ENCODE results near the gene MACIR.

MACIR gene

GRCh38 chr5:103308774-103309173, 50.2 kb downstream of the MACIR start:
- TF ChIP-seq POLR2AphosphoS5 (IDR thresholded peaks at IDR 0.05; ENCODE audit: low read depth, low read length): no peak
- TF ChIP-seq TAF1 (IDR thresholded peaks at IDR 0.05; ENCODE audit: borderline replicate concordance, insufficient read depth, low read length): no peak
- no peak for TF ChIP-seq REST (IDR thresholded peaks at IDR 0.05; ENCODE audit: insufficient read depth in 1 of 2, low read depth in 2 of 2, low read length in 2 of 2)
- no peak for TF ChIP-seq FOXP2 (optimal IDR thresholded peaks at IDR 0.05; ENCODE audit: borderline replicate concordance, extremely low read depth, extremely low read length, insufficient read depth)
- no peak for TF ChIP-seq SIN3A (IDR thresholded peaks at IDR 0.05; ENCODE audit: borderline replicate concordance, insufficient read depth, low read length)

GRCh38 chr5:103313056-103313455, 54.5 kb downstream of the MACIR start:
- no peak for TF ChIP-seq FOXP2 (optimal IDR thresholded peaks at IDR 0.05; ENCODE audit: borderline replicate concordance, extremely low read depth, extremely low read length, insufficient read depth)

GRCh38 chr5:103315455-103315854, 56.9 kb downstream of the MACIR start:
- no peak for TF ChIP-seq SIN3A (IDR thresholded peaks at IDR 0.05; ENCODE audit: borderline replicate concordance, insufficient read depth, low read length)
- no peak for TF ChIP-seq REST (IDR thresholded peaks at IDR 0.05; ENCODE audit: insufficient read depth in 1 of 2, low read depth in 2 of 2, low read length in 2 of 2)
- TF ChIP-seq POLR2AphosphoS5 (IDR thresholded peaks at IDR 0.05; ENCODE audit: low read depth, low read length): no peak
- no peak for TF ChIP-seq TAF1 (IDR thresholded peaks at IDR 0.05; ENCODE audit: borderline replicate concordance, insufficient read depth, low read length)
- TF ChIP-seq FOXP2 (optimal IDR thresholded peaks at IDR 0.05; ENCODE audit: borderline replicate concordance, extremely low read depth, extremely low read length, insufficient read depth): no peak

- TF ChIP-seq REST (IDR thresholded peaks at IDR 0.05; ENCODE audit: insufficient read depth in 1 of 2, low read depth in 2 of 2, low read length in 2 of 2) (no peak), POLR2AphosphoS5 (IDR thresholded peaks at IDR 0.05; ENCODE audit: low read depth, low read length) (no peak), SIN3A (IDR thresholded peaks at IDR 0.05; ENCODE audit: borderline replicate concordance, insufficient read depth, low read length) (no peak), TAF1 (IDR thresholded peaks at IDR 0.05; ENCODE audit: borderline replicate concordance, insufficient read depth, low read length) (no peak), FOXP2 (optimal IDR thresholded peaks at IDR 0.05; ENCODE audit: borderline replicate concordance, extremely low read depth, extremely low read length, insufficient read depth) (no peak)
These were observed 68.9 kb downstream of the MACIR start for GRCh38 chr5:103327451-103327850.

GRCh38 chr5:103327893-103328292, 69.3 kb downstream of the MACIR start:
- TF ChIP-seq SIN3A (IDR thresholded peaks at IDR 0.05; ENCODE audit: borderline replicate concordance, insufficient read depth, low read length) (no peak), FOXP2 (optimal IDR thresholded peaks at IDR 0.05; ENCODE audit: borderline replicate concordance, extremely low read depth, extremely low read length, insufficient read depth) (no peak), REST (IDR thresholded peaks at IDR 0.05; ENCODE audit: insufficient read depth in 1 of 2, low read depth in 2 of 2, low read length in 2 of 2) (no peak), POLR2AphosphoS5 (IDR thresholded peaks at IDR 0.05; ENCODE audit: low read depth, low read length) (no peak), TAF1 (IDR thresholded peaks at IDR 0.05; ENCODE audit: borderline replicate concordance, insufficient read depth, low read length) (no peak)

All from PFSK-1 (cell line).